ENCODE data around the gene JUNB. TPM values are rescaled to one million over a fixed set of nuclear protein-coding genes. Genes with fewer than 3 reads are reported as not detected.
A peak's percentile ranks its signal among the peaks of the same experiment; 100 is the strongest.

The JUNB gene
- total and polyA plus RNA-seq, 2 of the 4 experiments (the other 2 are of a cell fraction) = 20.8 to 109 TPM

GRCh38 chr19:12788682-12789097 is 2.6 kb upstream of the JUNB start:
- Histone ChIP-seq H2AFZ (replicated peaks; ENCODE audit: low read length, poor library complexity) (peak overlapping the region; percentile 77), H3K56ac (ENCODE audit: extremely low read depth, insufficient read depth, low read length) (peak overlapping the region; percentile 69), H3K18ac (ENCODE audit: low read depth, low read length) (peak overlapping the region; percentile 69), H3K9me1 (ENCODE audit: insufficient read depth, low read length) (peaks cover 17% of the 10 kb centered on the region), H3K9me3 (ENCODE audit: control insufficient read depth, insufficient read depth, low read length) (no peaks in the 10 kb centered on the region), H4K20me1 (ENCODE audit: insufficient read depth, low read length) (peaks cover 20% of the 10 kb centered on the region), H3K4ac (ENCODE audit: low read depth, low read length) (peak overlapping the region; percentile 89), H3K14ac (replicated peaks; ENCODE audit: low read depth, low read length) (peak overlapping the region; percentile 96), H2AK5ac (ENCODE audit: low read depth, low read length) (peak overlapping the region; percentile 99), H2BK15ac (ENCODE audit: low read depth, low read length) (peak overlapping the region; percentile 36; the same call in 2 of the 3 replicates), H3K4me2 (ENCODE audit: low read depth, low read length) (peak overlapping the region; percentile 87), H4K8ac (ENCODE audit: low read depth in 2 of 2, low read length in 2 of 2) (peak overlapping the region; percentile 59 to 93), H3K79me1 (ENCODE audit: low read depth in 1 of 2, low read length in 2 of 2) (peaks cover 0 to 36% of the 10 kb centered on the region in 2 experiments; a peak in 2 of 4 replicates), H4K5ac (ENCODE audit: low read depth, low read length) (peak overlapping the region; percentile 91), H3K36me3 (ENCODE audit: control insufficient read depth, insufficient read depth, low read length) (no peaks in the 10 kb centered on the region), H3K27me3 (ENCODE audit: control insufficient read depth, insufficient read depth, low read length) (no peaks in the 10 kb centered on the region), H3K4me3 (ENCODE audit: insufficient read depth, low read depth, low read length) (peak overlapping the region; percentile 27), H3K27ac (ENCODE audit: insufficient read depth, low read length) (peak overlapping the region; percentile 89), H2AK9ac (replicated peaks; ENCODE audit: low read depth, low read length, poor library complexity) (peak overlapping the region; percentile 82), H2BK5ac (ENCODE audit: low read depth, low read length, poor library complexity, severe bottlenecking) (peak overlapping the region; percentile 91), H2BK120ac (ENCODE audit: low read depth, low read length) (peak overlapping the region; percentile 86), H3K4me1 (ENCODE audit: control insufficient read depth, insufficient read depth, low read length) (peaks cover 35% of the 10 kb centered on the region), H4K91ac (ENCODE audit: insufficient read depth, low read depth, low read length) (peak overlapping the region; percentile 94), H3K23ac (ENCODE audit: low read depth, low read length) (peak overlapping the region; percentile 93), H3K9ac (ENCODE audit: low read depth, low read length) (peak overlapping the region; percentile 80), H2BK20ac (ENCODE audit: low read depth, low read length) (peak overlapping the region; percentile 86)
- ChIA-PET CTCF (interaction anchor here (1.1 to 1.2 kb wide), 2 partner anchors 10 to 23 kb away, joined by 3 to 4 read pairs; no protein-coding TSS in a partner anchor), POLR2A (ENCODE audit: unreplicated experiment) (no interaction called here)
- intact Hi-C loops (cut with micrococcal nuclease) (no loop called here), dilution Hi-C loops (cut with HindIII; ENCODE audit: low sequenced_read_pairs, unreplicated experiment) (no loop called here), in situ Hi-C loops (cut with MboI; ENCODE audit: low sequenced_read_pairs) (loop anchor here (25.0 kb wide), 1 partner anchor 1049 kb away; no protein-coding TSS in a partner anchor)
- DNase-seq (peak; percentile 75), ATAC-seq (ENCODE audit: low read depth) (no peak)
- 0 out of 2 replicates have a peak, but pooled peaks have one; percentile 26 for TF ChIP-seq FOS (IDR thresholded peaks at IDR 0.05; ENCODE audit: low read depth, low read length)
- TF ChIP-seq MAZ (IDR thresholded peaks at IDR 0.05; ENCODE audit: borderline replicate concordance, low read depth, low read length) = peak; percentile 72; the same call in 1 of the 2 replicates
- no peak for TF ChIP-seq SMC3 (IDR thresholded peaks at IDR 0.05; ENCODE audit: low read depth, low read length)
- TF ChIP-seq RFX5 (IDR thresholded peaks at IDR 0.05; ENCODE audit: low read depth, low read length) = no peak
- no TSS peak for BruUV-seq (replicated peaks)
- WGBS, 2 experiments (ENCODE audit: extremely low coverage in 2 of 2, insufficient read length in 1 of 2) = 0% methylated on average over 2 of the region's 12 CpGs; no CpG with 5 or more reads in 1 of the 2 experiments

Measured in IMR-90 (cell line).